Measurements from ENCODE around the gene HSD17B10. TPM values are rescaled to one million over a fixed set of nuclear protein-coding genes. Genes with fewer than 3 reads are reported as not detected.

HSD17B10 gene
- total and polyA plus RNA-seq, 2 of the 13 experiments (the other 11 are each of a cell fraction or from before 2014, with no cell fraction given) = 68.7 to 84.7 TPM

- no TSS peak for BruUV-seq (replicated peaks)
- no peak overlapping the region for H3K27ac ChIP-seq (ENCODE audit: extremely low read length, insufficient read depth, low read length)
- peaks cover 2% of the 10 kb centered on the region for H3K4me1 ChIP-seq (ENCODE audit: insufficient read depth, low read length)
- no peaks in the 10 kb centered on the region for H3K79me2 ChIP-seq (ENCODE audit: insufficient read depth, low read length)
- H4K20me1 ChIP-seq (ENCODE audit: insufficient read depth, low read length) = no peaks in the 10 kb centered on the region
- ATAC-seq = no peak
- H3K4me2 ChIP-seq (ENCODE audit: low read depth, low read length) = no peak overlapping the region
- DNase-seq (ENCODE audit: low spot score) = no peak
- CTCF ChIA-PET (ENCODE audit: low intra/inter-chr PET ratio, low total read pairs) = no interaction called here
- FAIRE-seq = no peak
- POLR2A ChIA-PET = no interaction called here
- H3K9me3 ChIP-seq (ENCODE audit: low read length) = no peaks in the 10 kb centered on the region
- intact Hi-C loops (cut with micrococcal nuclease; ENCODE audit: unreplicated experiment) (no loop called here), in situ Hi-C loops (cut with HindIII; ENCODE audit: extremely low pct_ligation_motif_present, low pct_unique_long_range_greater_than_20kb) (no loop called here)
- WGBS (ENCODE audit: low lambda C conversion rate) = 100% methylated on average over 1 of the region's 8 CpGs
- H3K36me3 ChIP-seq (replicated peaks in 1 of 2; ENCODE audit: control insufficient read depth in 1 of 2, insufficient read depth in 2 of 2, low read length in 2 of 2) = no peaks in the 10 kb centered on the region
- H3K4me3 ChIP-seq (replicated peaks in 1 of 3; ENCODE audit: insufficient read depth in 1 of 3, low read depth in 2 of 3, low read length in 3 of 3) = no peak overlapping the region
- H3K27me3 ChIP-seq (ENCODE audit: control insufficient read depth in 1 of 2, insufficient read depth in 2 of 2, low read length in 2 of 2) = no peaks in the 10 kb centered on the region; a peak in 1 of 5 replicates
- no peak overlapping the region for H3K9ac ChIP-seq (ENCODE audit: insufficient read depth, low read depth, low read length)
- no peak overlapping the region for H2AFZ ChIP-seq (ENCODE audit: low read length)
- no peak for TF ChIP-seq ZNF383 (CRISPR knock-in tag; IDR thresholded peaks at IDR 0.05; ENCODE audit: borderline replicate concordance)
- no peak for TF ChIP-seq ZNF318 (CRISPR knock-in tag; IDR thresholded peaks at IDR 0.05)
- TF ChIP-seq KDM6A (CRISPR knock-in tag; IDR thresholded peaks at IDR 0.05; ENCODE audit: low read depth) = no peak
- no peak for TF ChIP-seq FLYWCH1 (CRISPR knock-in tag; IDR thresholded peaks at IDR 0.05)
- TF ChIP-seq ZNF407 (CRISPR knock-in tag; IDR thresholded peaks at IDR 0.05; ENCODE audit: not compliant biosample characterization) = no peak
- TF ChIP-seq NCOR1 (IDR thresholded peaks at IDR 0.05; ENCODE audit: borderline replicate concordance, low read length) = no peak
Measured at GRCh38 chrX:53429755-53430154, 4.4 kb downstream of the HSD17B10 start.

Measured in HepG2 (cell line).